GM21526 (cell line): Measurements from ENCODE around the gene TSPAN14.
"Not testable (repeated sequence)": the region's sequence is repeated elsewhere in the genome, so short reads cannot be mapped to it uniquely, and the experiment has no call there.

Source experiments
- ATAC-seq: cut with Tn5 transposase; IDR thresholded peaks from one replicate; pipeline ENCODE4 v1.9.1; 2021; ENCODE audit warnings: moderate library complexity; ENCODE audit not compliant: unreplicated experiment, low FRiP score

The TSPAN14 gene

DNA sequence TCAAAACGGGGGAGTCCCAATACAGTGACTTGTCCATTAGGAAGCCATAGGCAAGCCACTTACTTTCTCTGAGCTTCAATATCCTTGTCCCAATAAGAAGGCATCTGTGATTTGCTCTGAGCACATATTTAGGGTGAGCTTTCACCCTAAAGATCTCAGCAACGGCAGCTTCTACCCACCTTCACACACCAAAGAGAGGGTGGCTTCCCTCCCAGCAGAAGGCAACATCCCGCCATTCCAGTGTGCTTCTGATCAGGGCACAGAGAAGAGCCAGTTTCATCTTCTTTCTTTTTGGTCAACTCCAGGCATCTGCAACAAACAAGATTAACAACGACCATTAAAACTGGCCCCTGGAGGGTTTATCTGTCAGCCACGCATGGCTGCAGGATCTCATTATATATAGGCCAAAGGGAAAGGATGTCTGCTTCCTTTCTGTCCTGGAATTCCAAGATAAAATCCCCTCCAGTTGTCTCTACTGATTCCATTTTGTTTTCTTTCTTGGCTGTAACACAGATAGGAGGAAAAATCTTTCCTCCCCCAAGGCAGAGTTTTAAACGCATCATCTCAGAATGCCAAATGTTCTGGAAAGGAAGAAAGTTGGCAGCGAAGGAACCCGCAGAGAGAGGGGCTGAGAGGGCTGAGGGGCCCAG is 83.1 kb downstream of the TSPAN14 start:
- ATAC-seq = no peak

DNA sequence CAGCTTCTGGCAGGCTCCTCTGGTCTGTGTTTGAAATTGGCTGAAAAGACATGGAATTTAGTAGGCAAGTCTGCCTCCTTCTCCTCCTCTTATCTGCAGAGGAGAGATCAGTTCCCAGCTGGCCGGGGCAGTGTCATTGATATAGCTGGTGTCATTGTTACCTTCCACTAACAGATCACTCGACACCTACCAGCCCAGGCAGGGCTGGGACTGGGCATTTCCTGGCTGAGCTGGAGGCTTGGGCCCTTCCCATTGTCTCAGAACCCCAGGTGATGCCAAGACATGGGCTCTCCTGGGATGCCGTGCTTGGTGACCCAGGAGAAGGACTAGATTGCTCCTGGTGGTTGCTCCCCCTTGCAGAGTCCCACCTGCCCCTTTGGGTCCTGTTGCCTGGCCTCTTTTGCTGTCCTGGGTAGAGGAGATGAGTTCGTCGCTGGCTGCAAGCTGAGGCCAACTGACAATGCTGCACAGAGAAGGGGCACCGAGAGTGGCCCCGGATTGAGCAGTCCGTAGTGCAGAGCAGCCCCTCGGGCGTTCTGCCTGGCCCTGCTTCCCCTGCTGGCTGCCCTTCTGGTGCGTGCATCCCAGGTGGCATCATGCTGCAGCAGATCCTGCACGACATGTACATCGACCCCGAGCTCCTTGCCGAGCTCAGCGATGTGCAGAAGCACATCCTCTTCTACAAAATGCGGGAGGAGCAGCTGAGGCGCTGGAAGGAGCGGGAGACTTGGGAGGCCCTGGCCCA is 83.8 kb downstream of the TSPAN14 start, which contains the start of gene SH2D4B:
TSS of gene SH2D4B (plus strand) at position 167 of the 745 bp plus-strand sequence. CDS start at position 597, 430 bp downstream.
- ATAC-seq = no peak

DNA sequence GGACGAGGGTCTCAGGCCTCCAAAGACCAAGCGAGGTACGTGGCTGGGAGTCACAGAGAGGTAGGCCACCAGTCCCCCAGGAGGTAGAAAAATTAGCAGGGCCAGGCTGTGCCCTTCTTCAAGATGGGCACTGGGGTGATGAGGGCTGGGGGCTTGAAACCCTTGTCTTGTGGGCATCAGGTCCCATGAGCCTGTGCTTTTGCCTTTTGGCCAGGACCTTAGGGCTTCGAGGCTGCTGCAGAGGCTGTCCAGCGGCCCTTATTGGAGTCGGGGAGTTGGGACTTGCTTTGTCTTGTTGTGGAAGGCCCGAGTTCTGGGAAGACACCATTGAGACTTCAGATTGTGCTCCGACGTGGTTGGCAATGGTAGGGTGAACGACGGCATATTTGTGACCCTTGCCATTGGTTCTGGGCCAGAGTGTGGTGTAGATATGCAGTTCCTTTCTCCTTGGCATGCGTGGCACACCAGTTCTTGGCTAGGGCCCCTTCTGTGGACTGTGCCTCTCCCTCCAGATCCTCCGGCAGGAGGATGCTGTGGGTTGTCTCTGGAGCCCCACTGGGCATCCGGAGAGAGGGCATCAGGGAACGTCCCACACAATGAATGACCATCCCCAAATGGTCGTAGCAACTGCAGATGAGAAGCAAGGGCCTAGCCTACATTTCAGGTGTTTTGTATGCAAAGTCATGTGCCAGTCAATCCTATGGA is 84.5 kb downstream of the TSPAN14 start:
- no peak for ATAC-seq

DNA sequence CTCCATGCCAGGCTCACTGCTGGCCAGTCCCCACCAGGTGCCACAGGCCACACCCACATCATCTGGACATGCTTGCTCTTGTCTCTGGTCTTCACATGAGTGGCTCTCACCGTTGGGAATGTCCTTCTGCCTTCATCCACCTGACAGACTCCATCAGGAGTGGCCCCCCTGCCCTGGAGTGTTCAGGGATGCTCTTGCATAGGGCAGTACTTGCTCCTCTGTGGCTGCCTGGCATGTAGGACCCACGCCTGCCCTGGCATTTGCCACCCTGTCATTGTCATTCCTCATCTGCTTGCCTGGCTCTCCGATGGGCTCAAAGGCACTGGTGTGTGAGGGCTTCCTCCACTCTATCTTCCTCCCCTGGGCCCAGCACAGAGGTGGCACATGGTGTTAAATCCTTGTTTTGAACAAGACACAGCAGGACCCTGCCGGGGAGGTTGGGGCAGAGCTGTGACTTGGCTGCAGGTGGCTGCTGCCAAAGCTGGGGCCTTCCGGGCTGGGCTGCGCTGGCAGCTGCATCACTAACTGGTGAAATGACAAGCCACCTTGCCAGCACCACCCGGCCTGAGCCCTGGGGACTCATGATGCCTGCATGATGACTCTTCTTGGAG is 85.4 kb downstream of the TSPAN14 start:
- no peak for ATAC-seq

DNA sequence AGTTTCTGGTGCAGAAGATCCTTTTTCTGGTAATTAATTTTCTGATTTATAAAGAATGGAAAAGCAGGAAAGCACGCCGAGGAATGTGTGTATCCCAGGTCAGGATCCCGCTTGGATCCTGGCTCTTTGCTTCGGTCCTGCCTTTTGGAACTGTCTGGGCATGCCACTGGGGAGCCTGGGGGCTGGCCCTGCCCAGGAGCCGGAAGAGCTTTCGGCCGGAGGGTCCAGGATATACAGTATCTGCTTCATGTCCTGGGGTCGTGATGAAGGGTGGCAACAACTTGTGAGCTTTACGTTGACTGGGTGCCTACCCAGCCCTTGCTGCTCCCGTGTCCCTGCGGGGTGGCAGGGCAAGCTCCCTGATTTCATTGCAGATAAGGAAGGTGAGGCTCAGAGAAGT is 86.0 kb downstream of the TSPAN14 start:
- no peak for ATAC-seq

DNA sequence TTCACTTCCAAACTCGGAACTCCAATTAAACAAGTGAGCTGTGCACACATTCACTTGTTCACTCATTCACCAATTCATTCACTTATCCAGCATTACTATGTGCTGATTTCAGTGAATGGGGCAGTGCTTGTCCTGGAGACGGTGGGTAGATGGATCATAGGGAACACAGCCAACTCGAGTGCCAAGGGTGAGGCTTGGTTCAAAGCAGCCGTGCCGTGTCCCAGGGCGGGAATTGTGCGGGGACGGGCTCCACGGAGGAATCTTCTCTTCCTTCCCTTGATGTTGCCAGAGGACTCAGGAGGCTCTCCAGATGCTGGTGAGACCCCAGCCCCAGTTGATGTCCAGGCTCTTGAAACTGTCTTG is 86.5 kb downstream of the TSPAN14 start:
- no peak for ATAC-seq

DNA sequence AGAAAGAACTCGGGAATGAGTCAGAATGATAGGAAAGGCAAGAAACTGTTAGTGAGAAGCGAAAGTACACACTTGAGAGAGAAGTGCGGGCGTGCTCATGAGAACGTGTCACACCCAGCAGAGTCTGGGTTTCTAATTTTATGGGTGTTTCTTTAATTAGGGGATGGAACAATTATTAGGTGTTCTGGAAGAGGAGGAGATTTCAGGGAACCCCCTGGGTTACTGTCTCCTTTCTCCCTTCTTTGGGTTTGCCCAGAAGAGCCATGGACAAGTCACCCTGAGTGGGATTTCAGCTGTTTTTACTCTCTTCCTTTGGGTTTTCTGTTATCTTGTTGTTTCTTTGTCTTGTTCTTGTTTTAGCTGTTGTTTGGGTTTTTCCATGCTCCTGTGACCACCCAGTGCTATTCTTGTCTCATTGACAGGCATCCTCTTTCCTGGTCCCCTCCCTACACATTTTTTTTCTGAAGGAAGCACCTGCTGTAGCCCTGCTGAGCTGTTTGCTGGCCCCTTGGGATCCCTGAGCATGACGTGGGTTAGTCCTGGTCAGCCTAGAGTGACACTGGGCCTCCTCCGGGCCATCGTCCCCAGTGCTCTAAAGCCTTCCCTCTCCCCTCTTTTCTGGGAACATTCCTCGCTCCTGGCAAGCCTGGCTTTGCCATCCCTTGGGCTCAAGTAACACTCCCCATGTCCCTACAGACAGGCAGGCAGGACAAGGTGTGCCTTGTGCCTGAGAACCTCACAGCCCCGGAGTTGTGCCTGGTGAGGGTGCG is 87.1 kb downstream of the TSPAN14 start:
- peak; percentile 61 for ATAC-seq

DNA sequence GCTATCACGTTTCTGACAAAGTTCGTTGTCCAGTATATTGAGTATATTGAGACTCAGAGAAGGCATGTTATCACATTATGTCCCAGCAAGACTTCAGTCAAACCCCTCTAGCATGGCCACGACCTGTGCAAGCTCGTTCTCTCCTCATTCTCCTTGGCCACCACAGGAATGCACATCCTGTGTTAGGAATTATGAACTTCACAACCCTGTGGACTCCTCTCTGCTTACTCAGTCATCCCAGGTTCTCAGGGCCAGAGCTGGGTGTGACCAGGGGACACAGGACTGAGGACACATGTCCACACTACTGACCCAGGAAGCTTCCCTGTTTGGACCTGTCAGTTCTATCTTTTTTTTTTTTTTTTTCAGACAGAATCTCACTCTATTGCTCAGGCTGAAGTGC is 87.9 kb downstream of the TSPAN14 start:
- ATAC-seq = no peak

DNA sequence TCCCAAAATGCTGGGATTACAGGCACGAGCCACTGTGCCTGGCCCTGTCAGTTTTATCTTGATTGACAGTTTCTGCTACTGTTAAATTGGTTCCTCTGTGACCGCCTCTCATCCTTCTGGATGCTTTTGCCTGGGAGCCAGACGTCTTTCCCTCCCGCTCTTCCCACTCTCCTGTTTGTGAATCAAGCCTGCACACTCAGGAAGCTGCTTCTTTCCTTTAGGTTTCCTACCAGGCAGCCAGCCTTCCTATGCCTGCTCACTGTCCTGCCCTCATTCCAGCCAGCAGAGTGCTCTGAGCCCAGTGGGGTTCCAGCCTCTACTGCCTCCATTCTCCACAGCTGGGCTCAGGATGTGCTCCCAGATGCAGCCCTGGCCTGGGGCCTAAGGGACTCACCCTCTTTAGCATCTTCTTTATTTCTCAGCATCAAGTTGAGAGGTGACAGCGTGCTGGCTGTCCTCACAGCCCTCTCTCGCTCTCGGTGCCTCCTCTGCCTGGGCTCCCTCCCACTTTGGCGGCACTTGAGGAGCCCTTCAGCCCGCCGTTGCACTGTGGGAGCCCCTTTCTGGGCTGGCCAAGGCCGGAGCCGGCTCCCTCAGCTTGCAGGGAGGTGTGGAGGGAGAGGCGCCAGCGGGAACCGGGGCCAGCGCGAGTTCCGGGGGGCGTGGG is 88.7 kb downstream of the TSPAN14 start:
- no peak for ATAC-seq

DNA sequence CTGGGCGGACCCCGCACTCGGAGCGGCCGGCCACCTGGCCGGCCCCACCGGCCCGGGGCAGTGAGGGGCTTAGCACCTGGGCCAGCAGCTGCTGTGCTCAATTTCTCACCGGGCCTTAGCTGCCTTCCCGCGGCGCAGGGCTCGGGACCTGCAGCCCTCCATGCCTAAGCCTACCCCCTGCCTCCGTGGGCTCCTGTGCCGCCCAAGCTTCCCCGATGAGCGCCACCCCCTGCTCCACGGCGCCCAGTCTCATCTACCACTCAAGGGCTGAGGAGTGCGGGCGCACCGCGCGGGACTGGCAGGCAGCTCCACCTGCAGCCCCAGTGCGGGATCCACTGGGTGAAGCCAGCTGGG is 89.2 kb downstream of the TSPAN14 start:
- not testable (repeated sequence) for ATAC-seq

DNA sequence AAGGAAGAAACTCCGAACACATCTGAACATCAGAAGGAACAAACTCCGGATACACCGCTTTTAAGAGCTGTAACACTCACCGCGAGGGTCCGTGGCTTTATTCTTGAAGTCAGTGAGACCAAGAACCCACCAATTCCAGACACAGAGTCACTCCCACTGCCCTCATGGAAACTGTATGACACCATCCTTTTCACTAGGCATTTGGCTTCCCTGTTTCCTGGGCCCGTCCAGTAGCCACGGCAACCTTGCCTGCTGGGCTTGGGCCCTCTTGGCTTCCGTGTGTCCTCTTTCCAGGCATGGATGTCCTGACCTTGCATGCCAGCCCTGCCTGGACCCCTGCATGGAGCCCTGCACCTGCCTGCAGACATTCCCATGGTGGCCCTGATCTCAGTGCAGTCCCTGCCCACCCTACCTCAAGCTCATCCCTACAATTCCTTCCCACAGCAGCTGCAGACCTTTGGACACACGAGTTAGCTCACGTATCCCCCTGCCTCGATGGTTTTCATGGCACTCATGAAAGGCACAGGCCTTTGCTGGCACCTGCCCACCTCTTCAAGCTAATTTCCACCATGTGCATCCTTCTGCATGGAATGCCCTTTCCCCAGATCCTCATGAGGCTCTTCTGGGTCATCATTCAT is 90.3 kb downstream of the TSPAN14 start:
- no peak for ATAC-seq

DNA sequence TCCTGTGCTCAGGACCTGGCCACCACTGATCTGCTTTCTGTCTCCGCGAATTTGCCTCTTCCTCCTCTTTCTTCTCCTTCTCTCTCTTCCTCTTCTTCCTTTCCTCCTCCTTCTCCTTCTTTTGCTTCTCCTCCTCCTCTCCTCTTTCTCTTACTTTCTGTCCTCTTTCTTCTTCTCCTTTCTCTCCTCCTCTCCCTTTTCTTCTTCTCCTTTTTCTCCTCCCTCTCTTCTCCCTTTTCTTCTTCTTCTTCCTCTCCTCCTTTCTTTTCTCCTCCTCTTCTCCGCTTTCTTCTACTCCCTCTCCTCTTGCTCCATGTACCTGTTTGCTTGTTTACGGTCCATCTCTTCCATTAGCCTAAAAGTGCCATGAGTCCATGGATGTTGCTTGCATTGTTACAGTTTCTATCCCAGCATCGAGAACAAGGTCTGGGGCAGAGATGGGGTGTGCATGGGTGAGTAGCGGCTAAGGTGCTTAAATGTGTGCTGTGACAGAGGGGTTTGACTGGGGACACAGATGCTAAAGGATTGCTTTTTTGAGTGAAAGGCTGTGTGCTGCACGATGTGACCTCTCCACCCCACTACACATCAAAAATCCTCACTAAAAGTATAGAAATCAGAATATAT is 91.3 kb downstream of the TSPAN14 start:
- ATAC-seq = no peak

DNA sequence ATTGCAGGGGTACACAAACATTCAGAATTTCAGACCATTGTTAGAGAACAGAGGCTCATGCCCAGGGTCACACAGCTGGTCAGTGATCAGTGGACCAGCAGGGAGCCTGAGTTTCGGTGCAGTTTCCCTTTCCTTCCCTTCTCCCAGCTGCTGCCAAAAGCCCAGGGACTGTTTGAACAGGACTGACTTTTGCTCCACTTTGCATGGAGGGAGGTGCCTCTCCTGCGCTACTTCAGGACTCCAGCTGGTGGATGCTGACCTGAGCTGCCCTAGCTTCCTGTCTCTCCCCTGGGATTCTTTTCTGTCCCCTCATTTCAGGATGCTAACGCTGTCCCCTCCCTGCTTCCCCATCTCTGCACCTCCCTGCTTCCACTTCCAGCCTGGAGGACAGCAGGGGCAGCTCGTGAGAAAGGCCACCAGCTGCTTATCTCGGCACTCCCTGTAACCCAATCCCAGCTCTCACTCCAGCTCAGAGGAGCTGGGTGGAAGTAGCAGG is 98.1 kb downstream of the TSPAN14 start:
- no peak for ATAC-seq

DNA sequence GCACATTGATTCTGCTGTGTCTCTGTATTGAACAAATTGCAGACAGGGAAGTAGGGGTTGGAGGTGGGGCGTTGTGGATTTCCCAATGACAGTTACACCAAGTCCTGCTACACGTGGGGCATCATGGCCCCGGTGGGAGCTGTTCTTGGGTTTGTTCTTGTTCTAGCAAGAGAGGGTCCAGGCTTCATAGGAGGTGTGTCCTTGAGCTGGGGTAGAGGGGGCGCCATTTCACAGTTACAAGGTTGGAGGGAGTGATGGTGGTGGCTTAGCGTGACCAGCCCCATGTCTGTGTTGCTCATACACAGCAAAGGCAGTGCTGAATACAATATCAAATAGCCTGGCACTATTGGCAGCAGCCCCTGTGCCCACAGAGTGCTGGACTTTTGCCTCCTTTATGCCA is 99.3 kb downstream of the TSPAN14 start:
- no peak for ATAC-seq

DNA sequence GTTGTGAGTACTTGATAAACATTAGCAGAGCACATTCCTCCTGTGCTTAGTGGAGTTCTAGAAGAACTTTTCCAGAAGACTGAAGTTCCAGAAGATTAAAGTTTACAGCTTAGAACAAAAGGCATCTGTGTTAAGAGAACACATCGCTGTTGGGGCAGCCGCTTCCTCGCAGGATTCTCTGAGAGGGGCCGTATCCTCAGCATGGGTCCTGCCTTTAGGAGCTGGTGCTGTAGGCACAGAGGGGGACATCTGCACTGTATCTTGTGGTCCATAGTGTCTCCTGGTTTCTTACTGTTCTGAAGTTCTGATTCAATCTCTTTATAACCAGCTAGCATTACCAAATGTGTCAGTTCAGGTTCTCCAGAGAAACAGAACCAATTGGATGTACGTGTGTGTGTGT is 99.9 kb downstream of the TSPAN14 start:
- no peak for ATAC-seq

DNA sequence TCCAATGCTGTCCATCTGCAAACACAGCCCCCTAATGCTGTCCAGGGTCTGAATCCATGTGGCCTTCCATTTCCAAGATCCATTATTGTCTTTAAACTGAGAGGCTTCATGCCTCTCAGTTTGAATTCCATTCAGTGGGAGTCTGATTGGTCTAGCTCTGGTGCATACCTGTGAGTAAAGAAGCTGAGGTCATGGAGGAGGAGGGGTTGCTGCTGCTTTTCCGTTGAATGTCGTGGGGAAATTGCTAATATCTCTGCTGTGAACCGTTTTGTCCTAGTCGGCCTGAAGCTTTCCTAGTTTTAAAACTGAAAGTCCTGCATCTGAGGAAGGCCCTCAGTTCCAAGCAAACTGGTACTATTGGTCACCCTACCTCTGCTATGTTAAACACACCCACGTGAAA is 101.3 kb downstream of the TSPAN14 start:
- no peak for ATAC-seq

DNA sequence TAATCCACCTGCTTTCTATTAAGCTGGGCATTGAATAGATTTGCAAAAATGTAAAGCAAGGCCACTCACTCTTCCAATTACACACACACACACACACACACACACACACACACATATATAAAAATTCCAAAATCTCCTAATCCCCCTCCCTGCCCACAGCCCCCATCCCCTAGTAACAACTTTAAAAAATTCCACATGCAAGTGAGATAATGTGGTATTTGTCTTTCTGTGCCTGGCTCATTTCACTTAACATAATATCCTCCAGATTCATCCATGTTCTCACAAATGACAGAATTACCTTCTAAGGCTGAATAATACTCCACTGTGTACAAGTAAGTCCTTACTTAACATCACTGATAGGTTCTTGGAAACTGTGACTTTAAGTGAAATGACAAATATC is 107.8 kb downstream of the TSPAN14 start:
- no peak for ATAC-seq

DNA sequence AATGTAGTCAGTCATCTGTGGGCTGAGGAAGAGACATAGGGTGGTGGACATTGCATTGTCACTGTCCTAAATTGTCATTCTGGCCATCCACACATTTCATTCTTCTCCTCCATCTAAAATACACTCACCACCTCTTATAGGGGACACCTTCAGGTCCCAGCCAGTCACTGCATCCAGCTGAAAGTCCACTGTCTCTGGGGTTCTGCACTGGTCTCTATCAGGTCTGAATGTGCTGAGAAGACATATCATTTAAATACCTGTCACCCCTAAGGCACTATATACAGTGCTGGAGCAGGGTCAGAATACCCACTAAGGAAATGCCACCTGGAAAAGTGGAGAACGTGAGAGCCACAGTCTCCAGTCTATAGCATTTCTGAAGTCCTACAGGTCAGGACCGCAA is 113.2 kb downstream of the TSPAN14 start:
- no peak for ATAC-seq
